ENCODE results near the gene FNDC7. TPM values are rescaled to one million over a fixed set of nuclear protein-coding genes. Genes with fewer than 3 reads are reported as not detected.

Gene FNDC7
- total and polyA plus RNA-seq, 10 of the 15 experiments (the other 5 are each of a cell fraction or from before 2014, with no cell fraction given) = not detected

DNA sequence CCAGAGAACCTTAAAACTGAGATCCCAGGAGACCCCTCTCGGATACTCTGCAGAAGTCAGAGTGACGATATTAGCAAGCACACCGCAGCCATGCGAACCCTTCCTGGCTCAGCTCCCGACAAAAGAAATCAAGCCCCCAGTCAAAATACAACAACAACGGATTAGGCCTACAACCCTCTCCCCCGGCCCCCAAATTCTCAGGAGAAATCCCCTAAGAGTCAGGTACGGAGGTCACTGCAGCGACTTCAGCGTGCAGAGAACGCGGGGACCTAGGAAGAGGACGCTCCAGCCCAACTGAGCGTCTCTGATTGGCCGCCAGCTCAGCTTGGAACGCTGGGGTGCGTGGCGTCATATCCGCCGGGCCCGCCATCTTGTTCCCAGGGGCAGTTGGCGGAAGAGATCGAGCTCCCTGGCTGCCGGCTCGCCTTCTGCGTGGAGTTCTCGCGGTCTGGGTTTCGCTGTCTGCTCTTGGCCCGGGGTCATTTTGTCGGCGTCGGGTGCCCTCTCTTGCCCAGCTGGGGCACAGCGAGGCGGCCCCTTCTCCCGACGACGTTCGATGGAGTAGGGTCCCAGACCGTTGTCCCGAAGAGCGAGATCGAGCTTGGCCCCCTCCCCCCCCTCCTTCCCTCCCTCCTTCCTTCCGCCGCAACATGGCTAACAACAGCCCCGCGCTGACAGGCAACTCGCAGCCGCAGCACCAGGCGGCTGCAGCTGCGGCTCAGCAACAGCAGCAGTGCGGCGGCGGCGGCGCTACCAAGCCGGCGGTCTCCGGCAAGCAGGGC is 20.6 kb upstream of the FNDC7 start, which contains the start of gene PRPF38B (continued):
- TF ChIP-seq, protein P1, sequence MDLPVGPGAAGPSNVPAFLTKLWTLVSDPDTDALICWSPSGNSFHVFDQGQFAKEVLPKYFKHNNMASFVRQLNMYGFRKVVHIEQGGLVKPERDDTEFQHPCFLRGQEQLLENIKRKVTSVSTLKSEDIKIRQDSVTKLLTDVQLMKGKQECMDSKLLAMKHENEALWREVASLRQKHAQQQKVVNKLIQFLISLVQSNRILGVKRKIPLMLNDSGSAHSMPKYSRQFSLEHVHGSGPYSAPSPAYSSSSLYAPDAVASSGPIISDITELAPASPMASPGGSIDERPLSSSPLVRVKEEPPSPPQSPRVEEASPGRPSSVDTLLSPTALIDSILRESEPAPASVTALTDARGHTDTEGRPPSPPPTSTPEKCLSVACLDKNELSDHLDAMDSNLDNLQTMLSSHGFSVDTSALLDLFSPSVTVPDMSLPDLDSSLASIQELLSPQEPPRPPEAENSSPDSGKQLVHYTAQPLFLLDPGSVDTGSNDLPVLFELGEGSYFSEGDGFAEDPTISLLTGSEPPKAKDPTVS (IDR thresholded peaks at IDR 0.05; ENCODE audit: low read depth, low read length) = no peak
- 0 out of 4 replicates have a peak, but pooled peaks of 1 of the 2 experiments have one; percentile 21 for TF ChIP-seq ETV6 (conservative IDR thresholded peaks at IDR 0.05 in 1 of 2, IDR thresholded peaks at IDR 0.05 in 1 of 2; ENCODE audit: borderline replicate concordance in 1 of 2, low read depth in 1 of 2)
- TF ChIP-seq MTA2 (IDR thresholded peaks at IDR 0.05; ENCODE audit: low read depth) = no peak; the same call in 1 of the 2 replicates
- TF ChIP-seq HDAC6 (IDR thresholded peaks at IDR 0.05; ENCODE audit: unreplicated experiment) = no peak
- no peak for TF ChIP-seq SPI1 (IDR thresholded peaks at IDR 0.05; ENCODE audit: borderline replicate concordance, insufficient read depth, low read depth, low read length)
- no peak for TF ChIP-seq BACH1 (IDR thresholded peaks at IDR 0.05; ENCODE audit: borderline replicate concordance)
- TF ChIP-seq, protein P2, sequence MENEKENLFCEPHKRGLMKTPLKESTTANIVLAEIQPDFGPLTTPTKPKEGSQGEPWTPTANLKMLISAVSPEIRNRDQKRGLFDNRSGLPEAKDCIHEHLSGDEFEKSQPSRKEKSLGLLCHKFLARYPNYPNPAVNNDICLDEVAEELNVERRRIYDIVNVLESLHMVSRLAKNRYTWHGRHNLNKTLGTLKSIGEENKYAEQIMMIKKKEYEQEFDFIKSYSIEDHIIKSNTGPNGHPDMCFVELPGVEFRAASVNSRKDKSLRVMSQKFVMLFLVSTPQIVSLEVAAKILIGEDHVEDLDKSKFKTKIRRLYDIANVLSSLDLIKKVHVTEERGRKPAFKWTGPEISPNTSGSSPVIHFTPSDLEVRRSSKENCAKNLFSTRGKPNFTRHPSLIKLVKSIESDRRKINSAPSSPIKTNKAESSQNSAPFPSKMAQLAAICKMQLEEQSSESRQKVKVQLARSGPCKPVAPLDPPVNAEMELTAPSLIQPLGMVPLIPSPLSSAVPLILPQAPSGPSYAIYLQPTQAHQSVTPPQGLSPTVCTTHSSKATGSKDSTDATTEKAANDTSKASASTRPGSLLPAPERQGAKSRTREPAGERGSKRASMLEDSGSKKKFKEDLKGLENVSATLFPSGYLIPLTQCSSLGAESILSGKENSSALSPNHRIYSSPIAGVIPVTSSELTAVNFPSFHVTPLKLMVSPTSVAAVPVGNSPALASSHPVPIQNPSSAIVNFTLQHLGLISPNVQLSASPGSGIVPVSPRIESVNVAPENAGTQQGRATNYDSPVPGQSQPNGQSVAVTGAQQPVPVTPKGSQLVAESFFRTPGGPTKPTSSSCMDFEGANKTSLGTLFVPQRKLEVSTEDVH (IDR thresholded peaks at IDR 0.05; ENCODE audit: low read depth, partially characterized antibody) = no peak
- TF ChIP-seq ZNF24 (IDR thresholded peaks at IDR 0.05) = no peak
- TF ChIP-seq HDGF (IDR thresholded peaks at IDR 0.05) = peak; percentile 46; the same call in 1 of the 2 replicates
- no peak for TF ChIP-seq JUNB (IDR thresholded peaks at IDR 0.05)
- TF ChIP-seq, protein P3, sequence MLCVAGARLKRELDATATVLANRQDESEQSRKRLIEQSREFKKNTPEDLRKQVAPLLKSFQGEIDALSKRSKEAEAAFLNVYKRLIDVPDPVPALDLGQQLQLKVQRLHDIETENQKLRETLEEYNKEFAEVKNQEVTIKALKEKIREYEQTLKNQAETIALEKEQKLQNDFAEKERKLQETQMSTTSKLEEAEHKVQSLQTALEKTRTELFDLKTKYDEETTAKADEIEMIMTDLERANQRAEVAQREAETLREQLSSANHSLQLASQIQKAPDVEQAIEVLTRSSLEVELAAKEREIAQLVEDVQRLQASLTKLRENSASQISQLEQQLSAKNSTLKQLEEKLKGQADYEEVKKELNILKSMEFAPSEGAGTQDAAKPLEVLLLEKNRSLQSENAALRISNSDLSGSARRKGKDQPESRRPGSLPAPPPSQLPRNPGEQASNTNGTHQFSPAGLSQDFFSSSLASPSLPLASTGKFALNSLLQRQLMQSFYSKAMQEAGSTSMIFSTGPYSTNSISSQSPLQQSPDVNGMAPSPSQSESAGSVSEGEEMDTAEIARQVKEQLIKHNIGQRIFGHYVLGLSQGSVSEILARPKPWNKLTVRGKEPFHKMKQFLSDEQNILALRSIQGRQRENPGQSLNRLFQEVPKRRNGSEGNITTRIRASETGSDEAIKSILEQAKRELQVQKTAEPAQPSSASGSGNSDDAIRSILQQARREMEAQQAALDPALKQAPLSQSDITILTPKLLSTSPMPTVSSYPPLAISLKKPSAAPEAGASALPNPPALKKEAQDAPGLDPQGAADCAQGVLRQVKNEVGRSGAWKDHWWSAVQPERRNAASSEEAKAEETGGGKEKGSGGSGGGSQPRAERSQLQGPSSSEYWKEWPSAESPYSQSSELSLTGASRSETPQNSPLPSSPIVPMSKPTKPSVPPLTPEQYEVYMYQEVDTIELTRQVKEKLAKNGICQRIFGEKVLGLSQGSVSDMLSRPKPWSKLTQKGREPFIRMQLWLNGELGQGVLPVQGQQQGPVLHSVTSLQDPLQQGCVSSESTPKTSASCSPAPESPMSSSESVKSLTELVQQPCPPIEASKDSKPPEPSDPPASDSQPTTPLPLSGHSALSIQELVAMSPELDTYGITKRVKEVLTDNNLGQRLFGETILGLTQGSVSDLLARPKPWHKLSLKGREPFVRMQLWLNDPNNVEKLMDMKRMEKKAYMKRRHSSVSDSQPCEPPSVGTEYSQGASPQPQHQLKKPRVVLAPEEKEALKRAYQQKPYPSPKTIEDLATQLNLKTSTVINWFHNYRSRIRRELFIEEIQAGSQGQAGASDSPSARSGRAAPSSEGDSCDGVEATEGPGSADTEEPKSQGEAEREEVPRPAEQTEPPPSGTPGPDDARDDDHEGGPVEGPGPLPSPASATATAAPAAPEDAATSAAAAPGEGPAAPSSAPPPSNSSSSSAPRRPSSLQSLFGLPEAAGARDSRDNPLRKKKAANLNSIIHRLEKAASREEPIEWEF (IDR thresholded peaks at IDR 0.05; ENCODE audit: insufficient replicate concordance, low read depth, low read length) = no peak
- TF ChIP-seq EGR1 (IDR thresholded peaks at IDR 0.05; ENCODE audit: borderline replicate concordance in 1 of 2, low read depth in 2 of 2, low read length in 2 of 2) = no peak
- peak; percentile 99 for TF ChIP-seq POLR2AphosphoS5 (IDR thresholded peaks at IDR 0.05; ENCODE audit: low read length)
- TF ChIP-seq BRCA1 (IDR thresholded peaks at IDR 0.05; ENCODE audit: low read depth, low read length) = no peak
- TF ChIP-seq SP1 (IDR thresholded peaks at IDR 0.05; ENCODE audit: low read depth, low read length) = peak; percentile 26
- peak; percentile 43; the same call in 1 of the 2 replicates for TF ChIP-seq HCFC1 (IDR thresholded peaks at IDR 0.05; ENCODE audit: low read length)
